Neural crest cell (in vitro differentiated cells): ENCODE data around the gene KDM4C. TPM values are rescaled to one million over a fixed set of nuclear protein-coding genes. Genes with fewer than 3 reads are reported as not detected.
A peak's percentile ranks its signal among the peaks of the same experiment; 100 is the strongest.

ENCODE experiments used
- DNase-seq: peaks from one replicate; pipeline ENCODE4 v3.0.0; 2021; ENCODE audit warnings: low read depth, mixed read lengths, low spot score
- H3K27ac Mint-ChIP-seq: one replicate; pipeline ENCODE4 v1.8.0; 2021; ENCODE audit warnings: mild to moderate bottlenecking, mixed read lengths; ENCODE audit not compliant: unreplicated experiment
- H3K27me3 Mint-ChIP-seq: 2 replicates; pipeline ENCODE4 v1.8.0; 2021; ENCODE audit warnings: low read depth, mild to moderate bottlenecking, mixed read lengths
- H3K36me3 Mint-ChIP-seq: 2 replicates; pipeline ENCODE4 v1.8.0; 2021; ENCODE audit warnings: low read depth, mild to moderate bottlenecking, mixed read lengths
- H3K4me1 Mint-ChIP-seq: 2 replicates; pipeline ENCODE4 v1.8.0; 2021; ENCODE audit warnings: mixed read lengths
- H3K4me3 Mint-ChIP-seq: one replicate; pipeline ENCODE4 v1.8.0; 2021; ENCODE audit warnings: mild to moderate bottlenecking, mixed read lengths
- H3K9me3 Mint-ChIP-seq: 2 replicates; pipeline ENCODE4 v1.8.0; 2021; ENCODE audit warnings: mixed read lengths
- total RNA-seq: library from RNA; stranded (reverse); gene quantifications from 2 replicates; pipeline ENCODE4 v1.2.1, GENCODE V29; 2021
- TF ChIP-seq, protein P1 (sequence below): fragments of 200-600 bp; sonication (generic); conservative IDR thresholded peaks from 2 replicates; pipeline ENCODE4 v1.5.0; 2021; ENCODE audit warnings: antibody characterized with exemption, mild to moderate bottlenecking

The KDM4C gene
- total RNA-seq, 1 donor from 2014 or later, result 11.2 TPM

DNA sequence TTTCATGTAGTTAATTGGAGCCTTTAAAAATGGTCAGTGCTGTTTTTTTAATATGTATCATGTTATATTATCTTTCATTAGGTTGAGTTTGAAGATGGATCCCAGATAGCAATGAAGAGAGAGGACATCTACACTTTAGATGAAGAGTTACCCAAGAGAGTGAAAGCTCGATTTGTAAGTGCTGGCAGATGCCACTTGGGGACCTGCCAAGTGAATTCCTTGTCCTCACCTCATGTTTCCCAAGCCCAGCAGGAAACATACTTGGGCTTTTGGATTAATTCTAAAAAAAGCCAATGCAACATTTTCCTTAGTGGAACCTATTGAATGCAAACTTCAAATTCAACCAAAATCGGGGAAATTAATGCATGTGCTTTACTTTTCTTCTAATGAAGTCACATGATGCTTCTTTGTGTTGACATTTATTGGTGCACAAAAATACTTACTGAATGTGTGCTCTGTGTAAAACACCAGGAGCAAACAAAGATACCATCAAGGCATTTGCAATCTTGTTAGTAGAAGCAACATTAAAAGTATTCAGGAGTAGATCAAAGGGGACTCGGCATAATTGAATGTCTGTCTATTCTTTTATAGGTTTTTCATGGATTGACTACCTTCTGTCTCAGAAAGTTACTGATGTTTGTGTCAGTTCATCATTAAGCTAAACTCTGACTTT is 412.1 kb downstream of the KDM4C start:
- TF ChIP-seq, protein P1, sequence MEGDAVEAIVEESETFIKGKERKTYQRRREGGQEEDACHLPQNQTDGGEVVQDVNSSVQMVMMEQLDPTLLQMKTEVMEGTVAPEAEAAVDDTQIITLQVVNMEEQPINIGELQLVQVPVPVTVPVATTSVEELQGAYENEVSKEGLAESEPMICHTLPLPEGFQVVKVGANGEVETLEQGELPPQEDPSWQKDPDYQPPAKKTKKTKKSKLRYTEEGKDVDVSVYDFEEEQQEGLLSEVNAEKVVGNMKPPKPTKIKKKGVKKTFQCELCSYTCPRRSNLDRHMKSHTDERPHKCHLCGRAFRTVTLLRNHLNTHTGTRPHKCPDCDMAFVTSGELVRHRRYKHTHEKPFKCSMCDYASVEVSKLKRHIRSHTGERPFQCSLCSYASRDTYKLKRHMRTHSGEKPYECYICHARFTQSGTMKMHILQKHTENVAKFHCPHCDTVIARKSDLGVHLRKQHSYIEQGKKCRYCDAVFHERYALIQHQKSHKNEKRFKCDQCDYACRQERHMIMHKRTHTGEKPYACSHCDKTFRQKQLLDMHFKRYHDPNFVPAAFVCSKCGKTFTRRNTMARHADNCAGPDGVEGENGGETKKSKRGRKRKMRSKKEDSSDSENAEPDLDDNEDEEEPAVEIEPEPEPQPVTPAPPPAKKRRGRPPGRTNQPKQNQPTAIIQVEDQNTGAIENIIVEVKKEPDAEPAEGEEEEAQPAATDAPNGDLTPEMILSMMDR, result no peak
- Mint-ChIP-seq H3K4me1 (peaks cover 54% of the 10 kb centered on the region), H3K36me3 (peaks cover 8% of the 10 kb centered on the region), H3K27ac (no peak overlapping the region), H3K9me3 (peaks cover 2% of the 10 kb centered on the region), H3K4me3 (no peak overlapping the region), H3K27me3 (no peaks in the 10 kb centered on the region)
- no peak for DNase-seq

DNA sequence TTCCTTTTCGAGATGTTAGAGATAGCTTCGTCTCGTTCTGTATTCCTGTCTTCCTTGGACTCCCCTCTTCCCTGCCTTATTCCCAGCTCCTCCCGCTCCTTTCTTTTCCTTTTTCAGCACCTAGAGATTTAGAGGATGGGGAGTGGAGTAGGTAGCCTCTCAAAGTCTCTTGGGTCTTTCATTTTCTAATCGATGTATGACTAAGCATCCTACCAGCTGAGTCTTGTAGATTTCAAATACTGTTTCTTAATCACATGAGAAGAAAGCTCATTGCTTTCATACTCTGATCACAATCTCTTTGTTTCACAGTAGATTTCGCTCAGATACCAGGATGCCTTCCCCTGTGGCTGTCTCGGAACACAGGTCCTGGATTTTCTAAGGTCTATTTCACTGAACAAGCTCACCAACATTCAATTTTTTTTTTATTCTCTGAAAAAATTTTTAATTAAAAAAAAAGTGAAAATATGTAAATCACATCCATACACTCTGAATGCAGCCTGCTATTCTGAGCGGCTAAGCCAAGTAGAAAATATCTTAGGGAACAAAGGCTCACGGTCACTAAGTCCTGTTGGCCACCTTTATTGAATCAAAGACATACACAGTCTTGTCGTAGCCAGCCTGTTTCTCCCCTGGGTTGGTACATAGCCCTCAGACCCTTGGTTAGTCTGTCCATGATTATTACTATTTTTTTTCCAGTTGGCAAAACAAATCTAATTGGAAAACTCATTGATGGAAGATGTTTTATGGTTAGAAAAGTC is 413.8 kb downstream of the KDM4C start:
- Mint-ChIP-seq H3K27me3 (no peaks in the 10 kb centered on the region), H3K27ac (peak overlapping the region; percentile 95), H3K9me3 (peaks cover 2% of the 10 kb centered on the region), H3K4me3 (peak overlapping the region; percentile 60), H3K4me1 (peaks cover 52% of the 10 kb centered on the region), H3K36me3 (peaks cover 9% of the 10 kb centered on the region)
- no peak for DNase-seq
- TF ChIP-seq, protein P1, result no peak

DNA sequence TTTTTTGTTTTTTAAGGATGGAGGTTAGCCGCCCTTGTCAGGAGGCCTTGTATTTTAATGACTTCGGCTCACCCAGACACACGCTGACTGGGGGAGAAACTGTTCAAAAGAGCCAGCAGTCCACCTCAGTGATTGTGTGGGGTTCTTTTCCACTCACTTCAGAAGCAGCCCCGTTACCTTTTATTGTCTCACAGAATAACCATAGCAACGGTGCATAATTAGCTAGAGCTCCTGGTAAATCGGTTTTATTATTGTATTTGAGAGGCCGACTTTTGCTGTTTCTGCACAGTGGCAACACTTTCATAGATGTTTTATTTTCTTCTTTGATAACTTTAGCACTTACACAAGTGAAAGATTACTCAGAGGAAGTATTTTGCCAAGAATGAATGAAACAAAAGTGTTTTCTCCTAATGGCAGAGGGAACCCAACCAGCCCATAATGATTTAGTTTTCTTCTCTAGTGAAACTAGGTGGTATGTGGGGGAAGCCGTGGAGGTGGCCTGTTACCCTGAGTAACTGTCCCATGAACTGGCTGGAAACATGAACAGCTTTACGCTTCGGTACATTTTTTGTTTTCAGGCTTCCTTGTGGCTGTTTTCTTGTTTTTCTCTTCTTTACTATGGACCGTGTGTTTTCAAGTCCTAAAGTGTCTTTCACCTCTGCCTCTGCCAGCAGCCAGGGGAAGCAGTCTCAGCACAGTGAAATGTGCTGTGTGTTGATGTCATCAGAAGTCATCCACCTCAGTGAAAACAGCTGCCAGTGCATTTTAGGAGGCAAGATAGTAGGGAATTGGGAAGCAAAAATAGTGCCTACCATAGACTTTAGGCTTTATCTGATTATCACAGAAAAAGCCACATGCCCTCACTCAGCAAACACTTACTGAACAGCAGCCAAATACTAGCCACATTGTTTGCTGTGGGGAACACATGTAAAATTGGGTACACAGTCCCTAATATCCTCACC is 414.7 kb downstream of the KDM4C start:
- peaks cover 52% of the 10 kb centered on the region for H3K4me1 Mint-ChIP-seq
- H3K27me3 Mint-ChIP-seq, result no peaks in the 10 kb centered on the region
- H3K27ac Mint-ChIP-seq, result peak overlapping the region; percentile 95
- peaks cover 2% of the 10 kb centered on the region for H3K9me3 Mint-ChIP-seq
- H3K4me3 Mint-ChIP-seq, result peak overlapping the region; percentile 60
- DNase-seq, result no peak
- peaks cover 9% of the 10 kb centered on the region for H3K36me3 Mint-ChIP-seq
- TF ChIP-seq, protein P1, result no peak

DNA sequence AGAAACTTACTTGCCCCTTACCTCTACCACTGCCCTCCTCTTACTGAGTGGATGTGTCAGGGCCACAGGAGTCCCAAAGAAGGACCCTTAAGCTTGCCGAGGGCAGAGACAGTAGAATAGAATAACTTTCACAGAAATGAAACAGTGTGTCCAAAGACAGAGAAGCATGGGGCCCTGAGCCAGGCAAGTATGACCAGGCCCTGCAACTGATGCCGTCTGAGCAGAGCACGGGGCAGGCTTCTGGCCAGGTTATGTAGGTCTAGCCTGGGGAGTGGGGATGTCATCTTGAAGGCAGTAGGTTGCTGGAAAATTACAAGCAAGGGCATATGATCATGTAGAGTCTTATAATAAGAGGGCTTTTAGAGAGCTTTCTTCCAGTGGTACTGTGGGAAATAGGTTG is 415.4 kb downstream of the KDM4C start:
- Mint-ChIP-seq H3K27me3 (no peaks in the 10 kb centered on the region), H3K9me3 (peaks cover 2% of the 10 kb centered on the region), H3K36me3 (peaks cover 12% of the 10 kb centered on the region), H3K4me3 (no peak overlapping the region), H3K4me1 (peaks cover 52% of the 10 kb centered on the region), H3K27ac (no peak overlapping the region)
- DNase-seq, result no peak
- TF ChIP-seq, protein P1, result no peak

DNA sequence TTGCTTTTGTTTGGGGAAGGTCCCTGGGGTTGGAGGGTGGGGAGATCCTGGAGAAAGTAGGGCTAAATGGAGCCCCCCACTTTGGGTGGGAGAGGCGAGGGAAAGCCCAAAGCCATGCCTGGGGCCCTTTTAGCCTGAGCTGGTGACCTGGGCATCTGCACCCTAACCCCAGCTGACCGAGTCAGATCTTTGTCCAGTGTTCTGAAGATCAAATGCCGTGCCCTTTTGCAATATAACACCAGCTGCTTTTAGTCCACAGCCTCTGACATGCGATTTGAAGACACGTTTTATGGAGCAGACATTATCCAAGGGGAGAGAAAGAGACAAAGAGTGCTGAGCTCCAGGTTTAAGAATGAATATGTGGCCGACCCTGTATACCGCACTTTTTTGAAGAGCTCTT is 416.5 kb downstream of the KDM4C start:
- H3K4me3 Mint-ChIP-seq, result no peak overlapping the region
- H3K27ac Mint-ChIP-seq, result no peak overlapping the region
- TF ChIP-seq, protein P1, result no peak
- no peaks in the 10 kb centered on the region for H3K27me3 Mint-ChIP-seq
- peaks cover 12% of the 10 kb centered on the region for H3K36me3 Mint-ChIP-seq
- H3K9me3 Mint-ChIP-seq, result peaks cover 4% of the 10 kb centered on the region
- H3K4me1 Mint-ChIP-seq, result peaks cover 52% of the 10 kb centered on the region
- no peak for DNase-seq
